ENCODE results near the gene GSTA5. TPM values are rescaled to one million over a fixed set of nuclear protein-coding genes. Genes with fewer than 3 reads are reported as not detected.

The GSTA5 gene
- not detected in 2 replicates for total RNA-seq

DNA sequence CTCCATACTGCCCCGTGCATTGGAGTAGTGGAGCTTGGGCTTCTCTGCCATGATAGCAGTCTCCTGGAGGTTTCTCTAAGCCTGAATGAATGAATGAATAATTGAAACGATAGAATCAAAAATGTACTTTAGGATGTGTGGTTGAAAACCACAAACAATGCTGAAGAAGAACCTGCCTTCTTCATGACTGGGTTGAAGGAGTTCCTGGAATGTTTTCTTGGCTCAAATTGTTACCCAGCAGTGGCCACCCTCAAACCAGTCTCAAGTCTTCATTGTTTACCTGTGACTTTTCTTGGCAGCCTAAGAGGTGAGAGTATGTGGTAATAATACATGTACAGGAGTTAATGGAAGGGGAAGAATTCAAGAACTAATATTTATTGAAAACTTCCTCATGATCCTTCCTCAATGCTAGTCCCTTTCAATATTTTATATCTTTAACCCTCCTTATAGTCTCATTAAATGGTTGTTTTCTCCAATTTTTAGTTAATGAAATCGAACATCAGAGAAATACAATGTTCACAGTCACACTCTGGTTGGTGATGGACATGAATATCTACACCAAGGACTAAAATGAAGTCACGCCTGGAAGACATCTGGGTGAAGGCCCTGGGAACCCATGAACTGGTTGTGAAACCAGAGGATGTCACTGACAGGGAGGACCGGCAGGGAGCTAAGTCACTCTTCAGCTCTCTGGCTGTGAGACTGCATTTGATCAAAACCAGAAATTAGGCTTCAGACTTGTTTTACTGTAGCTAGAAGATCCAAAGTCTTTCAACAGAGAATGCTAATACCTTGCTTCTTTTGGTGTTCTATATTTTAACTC, at the start of gene GSTA5:
Gene GSTA5, minus strand, starts transcription at position 51 of the 823 bp plus-strand sequence.

DNA sequence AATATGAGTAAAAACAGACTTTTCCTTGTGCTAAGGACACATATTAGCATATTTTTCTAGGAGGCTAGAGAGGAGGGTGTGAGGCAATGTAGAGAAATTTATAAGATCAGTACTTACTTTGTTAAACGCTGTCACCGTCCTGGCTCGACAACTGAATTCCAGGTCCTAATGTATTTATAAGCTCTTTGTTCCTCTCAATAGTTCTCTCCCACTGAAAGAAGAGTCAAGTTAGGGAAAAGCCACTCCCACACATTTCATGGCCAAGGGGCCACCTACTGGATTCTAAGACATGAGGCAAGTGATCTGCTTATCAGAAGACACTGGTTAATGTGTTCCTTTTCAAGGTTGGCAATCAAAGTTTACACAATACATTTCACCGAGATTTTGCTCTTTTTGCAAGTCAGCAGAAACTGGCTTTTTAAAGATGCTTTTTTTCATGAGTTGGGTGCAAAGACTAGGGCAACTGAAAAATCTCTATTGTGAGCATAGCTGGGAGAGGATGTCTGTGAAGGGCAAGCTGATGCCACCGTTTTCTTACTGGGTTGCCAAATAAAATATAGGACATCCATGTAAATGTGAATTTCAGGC, 36.9 kb downstream of the GSTA5 start, which contains the start of gene GSTA1:
Gene GSTA1, minus strand, starts transcription at position 149 of the 588 bp plus-strand sequence. CDS start 4,549 bp downstream, outside the sequence.

Other genes with a start within 250 kb of the GSTA5 start
- 28.5 and 36.4 TPM in 2 replicates for gene TMEM14A, start 169.7 kb downstream of the GSTA5 start, total RNA-seq
- gene GSTA2, start 77.3 kb downstream of the GSTA5 start, total RNA-seq, result not detected in 2 replicates
- not detected in 2 replicates for gene GSTA1, start 37.0 kb downstream of the GSTA5 start, total RNA-seq
- gene GSTA3, start 68.9 kb upstream of the GSTA5 start, total RNA-seq, result 0.19 TPM in 1 of 2 replicates, not detected in the other
- 32.6 and 62.7 TPM in 2 replicates for gene GSTA4, start 154.5 kb upstream of the GSTA5 start, total RNA-seq
- 6.3 and 18.9 TPM in 2 replicates for gene CILK1, start 221.0 kb upstream of the GSTA5 start, total RNA-seq
- 41.9 and 51.5 TPM in 2 replicates for gene FBXO9, start 224.6 kb upstream of the GSTA5 start, total RNA-seq